HTERT RPE-1 (cell line): ENCODE results near the gene SLC34A2.

Experiments used
- in situ Hi-C: fragments of 300-500 bp; cut with MboI; formaldehyde crosslinking; loops from 4 replicates; pipeline ENCODE4 v1.14.3; 2020; ENCODE audit warnings: low sequenced_read_pairs

The SLC34A2 gene

GRCh38 chr4:25722964-25723363 lies 67.3 kb downstream of the SLC34A2 start:
- in situ Hi-C loops, result no loop called here

GRCh38 chr4:25723409-25723808 lies 67.8 kb downstream of the SLC34A2 start:
- in situ Hi-C loops, result no loop called here

- in situ Hi-C loops, result no loop called here
These were observed 70.2 kb downstream of the SLC34A2 start for GRCh38 chr4:25725870-25726269.

DNA sequence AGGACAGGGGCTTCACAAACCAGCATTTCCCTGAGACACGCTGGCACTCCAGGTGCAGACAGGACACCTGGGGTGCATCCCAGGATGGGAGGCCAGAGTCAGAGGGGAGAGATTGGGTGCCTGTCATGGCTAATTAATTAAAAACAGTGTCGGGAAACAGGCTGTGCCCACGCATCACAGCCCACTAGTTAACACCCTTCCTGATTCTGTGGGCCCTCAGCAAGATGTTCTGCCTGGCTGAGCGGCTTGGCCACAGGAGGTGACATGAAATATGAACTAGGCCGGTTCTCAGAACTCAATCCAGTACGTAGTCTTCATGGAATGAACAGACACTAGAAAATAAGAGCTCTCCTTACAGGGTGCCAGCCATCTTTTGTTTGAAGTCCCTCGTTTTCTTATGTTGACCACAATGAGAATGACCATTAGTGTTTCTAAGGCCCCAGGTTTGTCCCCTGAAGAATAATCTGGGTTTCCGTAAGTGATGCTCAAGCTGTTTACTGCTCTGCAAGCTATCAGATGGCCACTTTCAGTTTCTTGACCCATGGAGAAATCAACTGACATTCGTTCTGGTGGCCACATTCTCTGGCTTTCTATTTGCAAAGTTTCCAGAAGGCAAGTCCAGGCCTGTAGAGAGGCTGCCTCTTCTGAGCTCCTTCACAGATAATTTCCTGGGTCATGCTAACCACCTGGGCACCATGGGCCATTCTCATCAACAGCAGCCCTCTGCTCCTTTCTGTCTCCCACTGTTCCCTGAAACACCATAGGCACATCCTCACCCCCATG lies 72.3 kb downstream of the SLC34A2 start:
- in situ Hi-C loops, result no loop called here
